Umbilical cord (tissue), 2 donors: ENCODE measurements around the gene GNB4. TPM values are rescaled to one million over a fixed set of nuclear protein-coding genes. Genes with fewer than 3 reads are reported as not detected.

Experiments
- DNase-seq: peaks from one replicate; pipeline ENCODE4 v3.0.0-alpha.2; 2015; ENCODE audit warnings: low spot score
- total RNA-seq: library from RNA; depleted of rRNA; stranded (reverse); fragments of >200 nt; gene quantifications from one replicate; pipeline ENCODE4 v1.2.3, GENCODE V29; 2014; ENCODE audit warnings: low replicate concordance; ENCODE audit not compliant: insufficient read depth

The GNB4 gene
- total RNA-seq, 1 donor from 2014 or later = 102 TPM

GRCh38 chr3:179436517-179436916 is 14.8 kb downstream of the GNB4 start:
- no peak for DNase-seq

GRCh38 chr3:179432451-179432850 is 18.8 kb downstream of the GNB4 start:
- no peak for DNase-seq

- peak; percentile 50 for DNase-seq
Measured at GRCh38 chr3:179432021-179432420, 19.2 kb downstream of the GNB4 start.

GRCh38 chr3:179430277-179430870 is 20.9 kb downstream of the GNB4 start:
- no peak for DNase-seq

GRCh38 chr3:179428876-179429548 is 22.3 kb downstream of the GNB4 start:
- DNase-seq = no peak

- DNase-seq = no peak
Measured at GRCh38 chr3:179425075-179425474, 26.2 kb downstream of the GNB4 start.

- DNase-seq = peak; percentile 52
Measured at GRCh38 chr3:179421500-179421899, 29.8 kb downstream of the GNB4 start.

GRCh38 chr3:179418610-179419009 is 32.7 kb downstream of the GNB4 start:
- DNase-seq = no peak

- DNase-seq = no peak
Measured at GRCh38 chr3:179416681-179417080, 34.6 kb downstream of the GNB4 start.

GRCh38 chr3:179415377-179415776 is 35.9 kb downstream of the GNB4 start:
- no peak for DNase-seq

GRCh38 chr3:179414804-179415203 is 36.5 kb downstream of the GNB4 start:
- no peak for DNase-seq

GRCh38 chr3:179410999-179411398 is 40.3 kb downstream of the GNB4 start:
- DNase-seq = no peak

GRCh38 chr3:179410331-179410730 is 40.9 kb downstream of the GNB4 start:
- no peak for DNase-seq

GRCh38 chr3:179404307-179404706 is 47.0 kb downstream of the GNB4 start:
- no peak for DNase-seq

- no peak for DNase-seq
Measured at GRCh38 chr3:179402963-179403362, 48.3 kb downstream of the GNB4 start.

GRCh38 chr3:179401561-179401960 is 49.7 kb downstream of the GNB4 start:
- no peak for DNase-seq

GRCh38 chr3:179398574-179399231 is 52.6 kb downstream of the GNB4 start:
- no peak for DNase-seq

- DNase-seq = no peak
Measured at GRCh38 chr3:179391906-179392305, 59.4 kb downstream of the GNB4 start.

- DNase-seq = no peak
Measured at GRCh38 chr3:179376474-179376873, 74.8 kb downstream of the GNB4 start.

GRCh38 chr3:179375091-179375999 is 75.9 kb downstream of the GNB4 start:
- DNase-seq = no peak

GRCh38 chr3:179373938-179374337 is 77.3 kb downstream of the GNB4 start:
- DNase-seq = no peak

- no peak for DNase-seq
Measured at GRCh38 chr3:179369621-179370020, 81.6 kb downstream of the GNB4 start.
